ENCODE results near the gene MYMX. TPM values are rescaled to one million over a fixed set of nuclear protein-coding genes. Genes with fewer than 3 reads are reported as not detected.
"Not testable (repeated sequence)": the region's sequence is repeated elsewhere in the genome, so short reads cannot be mapped to it uniquely, and the experiment has no call there.

MYMX gene
- total RNA-seq, 1 donor from 2014 or later = not detected

DNA sequence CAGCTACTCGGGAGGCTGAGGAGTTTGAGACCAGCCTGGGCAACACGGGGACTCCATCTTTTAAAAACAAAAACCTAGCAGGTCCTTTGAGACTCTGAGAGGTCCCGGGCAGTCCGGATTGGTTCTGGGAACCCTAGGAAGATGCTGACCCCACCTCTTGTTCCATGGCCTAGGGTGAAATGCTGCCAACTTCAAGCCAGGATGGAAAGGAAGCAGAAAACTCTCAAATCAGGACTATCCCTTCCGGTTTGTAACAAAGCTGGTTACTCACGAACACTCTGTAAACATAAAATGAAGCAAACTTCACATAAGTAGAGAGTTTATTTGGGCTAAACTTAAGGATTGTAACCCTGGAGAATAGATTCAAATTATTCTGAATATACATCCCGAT is 30.1 kb upstream of the MYMX start:
- no peak for DNase-seq (ENCODE audit: low read depth)

DNA sequence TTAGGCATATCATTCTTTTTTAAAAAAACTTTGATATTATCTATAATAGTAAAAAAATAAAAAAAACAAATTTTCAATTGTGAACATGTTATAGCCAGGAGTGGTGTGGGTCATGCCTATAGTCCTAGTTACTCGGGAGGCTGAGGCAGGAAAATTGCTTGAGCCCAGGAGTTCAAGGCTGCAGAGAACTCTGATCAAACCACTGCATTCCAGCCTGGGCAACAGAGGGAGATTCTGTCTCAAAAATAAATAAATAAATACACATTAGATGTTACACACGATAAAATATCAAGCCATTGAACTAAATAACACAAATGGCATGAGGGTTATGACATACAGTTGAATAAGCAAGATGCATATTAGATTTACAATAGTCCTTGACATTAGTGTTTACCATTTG is 27.9 kb upstream of the MYMX start:
- DNase-seq (ENCODE audit: low read depth) = no peak

GRCh38 chr6:44189257-44189656 is 27.5 kb upstream of the MYMX start:
- DNase-seq (ENCODE audit: low read depth) = no peak

DNA sequence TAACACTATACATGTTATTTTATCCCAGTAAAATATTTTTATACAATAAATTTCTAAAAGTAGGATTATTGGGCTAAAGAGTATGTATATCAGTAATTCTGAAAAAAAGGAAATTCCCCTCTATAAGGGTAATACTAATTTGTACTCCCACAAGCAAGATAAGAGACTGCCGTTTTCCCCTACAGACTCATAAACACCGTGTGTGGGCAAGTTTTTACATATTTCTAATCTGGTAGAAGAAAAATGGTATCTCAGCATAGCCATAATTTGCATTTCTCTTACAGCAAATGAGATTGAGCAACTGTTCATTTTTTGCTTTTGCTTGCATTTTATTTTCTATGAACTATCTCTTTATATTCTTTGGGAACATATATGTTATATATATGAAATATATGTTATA is 26.0 kb upstream of the MYMX start:
- no peak for DNase-seq (ENCODE audit: low read depth)

- DNase-seq (ENCODE audit: low read depth) = no peak
These were observed 24.2 kb upstream of the MYMX start for GRCh38 chr6:44192428-44193041.

DNA sequence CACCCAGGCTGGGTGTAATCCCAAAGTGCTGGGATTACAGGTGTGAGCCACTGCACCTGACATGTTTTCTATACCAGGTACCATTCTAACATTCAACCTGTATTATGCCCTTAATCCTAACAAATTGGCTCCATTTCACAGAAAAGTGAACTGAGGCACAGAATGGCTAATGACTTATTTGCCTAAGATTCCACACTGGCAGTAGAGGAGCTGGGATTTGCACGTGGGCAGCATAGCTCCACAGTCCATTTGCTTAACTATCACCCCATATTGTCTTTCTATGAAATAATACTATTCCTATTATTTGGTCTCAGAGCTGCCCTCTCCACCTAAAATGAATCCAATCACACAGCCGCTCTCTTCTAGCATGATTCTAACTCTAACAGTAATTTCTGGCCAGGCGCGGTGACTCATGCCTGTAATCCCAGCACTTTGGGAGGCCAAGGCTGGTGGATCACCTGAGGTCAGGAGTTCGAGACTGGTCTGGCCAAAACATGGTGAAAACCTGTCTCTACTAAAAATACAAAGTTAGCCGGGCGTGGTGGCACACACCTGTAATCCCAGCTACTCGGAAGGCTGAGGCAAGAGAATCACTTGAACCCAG is 23.3 kb upstream of the MYMX start:
- no peak for DNase-seq (ENCODE audit: low read depth)

DNA sequence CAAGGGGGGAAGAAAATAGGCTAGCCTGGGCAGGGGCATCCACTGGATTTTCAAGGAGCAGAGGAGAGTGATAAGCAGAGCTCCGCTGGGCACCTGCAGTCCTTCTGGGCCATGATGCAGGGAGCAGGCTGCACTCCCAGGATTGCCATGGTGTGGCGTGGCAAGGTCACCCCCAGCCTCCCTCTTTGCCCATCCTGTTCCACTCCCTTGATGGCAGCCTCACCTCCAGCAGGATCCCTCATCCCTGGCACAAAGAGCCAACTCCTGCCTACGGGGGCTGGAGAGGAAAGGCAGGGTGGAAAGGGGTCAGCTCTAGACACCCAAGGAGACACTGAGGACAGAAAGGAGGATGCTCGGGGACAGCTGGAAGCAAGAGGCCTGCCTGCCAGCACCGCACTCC is 22.4 kb upstream of the MYMX start:
- no peak for DNase-seq (ENCODE audit: low read depth)

- not testable (repeated sequence) for DNase-seq (ENCODE audit: low read depth)
These were observed 20.4 kb upstream of the MYMX start for GRCh38 chr6:44196351-44196750.

DNA sequence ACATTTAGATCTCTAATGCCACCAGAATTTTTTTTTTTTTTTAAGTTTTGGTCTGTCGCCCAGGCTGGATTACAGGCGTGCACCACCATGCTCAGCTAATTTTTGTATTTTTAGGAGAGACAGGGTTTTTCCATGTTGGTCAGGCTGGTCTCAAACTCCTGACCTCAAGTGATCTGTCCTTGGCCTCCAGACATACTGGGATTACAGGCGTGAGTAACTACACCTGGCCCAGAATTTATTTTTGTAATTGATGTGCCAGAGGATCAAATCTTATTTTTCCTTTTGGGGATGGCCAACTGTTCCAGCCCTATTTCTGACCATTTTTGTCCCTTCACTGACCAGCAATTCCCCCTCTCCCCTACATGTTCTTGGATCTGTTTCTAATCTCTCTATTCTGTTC is 18.0 kb upstream of the MYMX start:
- no peak for DNase-seq (ENCODE audit: low read depth)

- no peak for DNase-seq (ENCODE audit: low read depth)
These were observed 16.8 kb upstream of the MYMX start for GRCh38 chr6:44199883-44200282.

- DNase-seq (ENCODE audit: low read depth) = no peak
These were observed 15.5 kb upstream of the MYMX start for GRCh38 chr6:44201200-44201599.

DNA sequence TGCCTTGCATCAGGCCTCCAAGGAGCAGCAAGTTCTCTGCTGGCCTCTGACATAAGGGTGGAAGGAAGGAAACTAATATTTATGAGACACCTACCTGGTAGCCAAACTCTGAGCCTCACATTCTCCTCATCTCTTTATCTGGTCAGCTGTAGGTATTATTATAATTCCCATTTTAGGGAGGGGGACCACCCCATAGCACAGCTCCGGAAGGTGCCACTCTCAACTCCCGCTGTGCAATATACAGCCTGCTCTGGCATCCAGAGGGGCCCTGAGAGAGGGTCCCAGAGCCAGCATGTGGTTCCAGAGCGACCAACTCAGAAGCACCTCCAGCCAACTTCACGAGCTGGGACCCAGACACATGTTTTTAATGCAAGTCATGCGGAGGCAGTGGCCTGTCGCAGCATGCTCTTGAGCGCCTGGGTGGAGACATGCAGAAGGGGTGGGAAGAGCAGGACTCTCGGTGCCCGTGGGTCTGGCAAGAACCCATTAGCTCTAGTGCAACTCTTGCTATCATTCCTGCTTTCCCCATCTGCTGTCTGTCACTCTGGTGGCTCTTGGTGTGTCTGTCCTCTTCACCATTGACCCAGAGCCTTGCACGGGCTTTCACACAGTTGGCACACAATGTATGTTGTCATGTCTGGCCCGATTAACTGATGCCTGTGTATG is 15.0 kb upstream of the MYMX start:
- DNase-seq (ENCODE audit: low read depth) = no peak

DNA sequence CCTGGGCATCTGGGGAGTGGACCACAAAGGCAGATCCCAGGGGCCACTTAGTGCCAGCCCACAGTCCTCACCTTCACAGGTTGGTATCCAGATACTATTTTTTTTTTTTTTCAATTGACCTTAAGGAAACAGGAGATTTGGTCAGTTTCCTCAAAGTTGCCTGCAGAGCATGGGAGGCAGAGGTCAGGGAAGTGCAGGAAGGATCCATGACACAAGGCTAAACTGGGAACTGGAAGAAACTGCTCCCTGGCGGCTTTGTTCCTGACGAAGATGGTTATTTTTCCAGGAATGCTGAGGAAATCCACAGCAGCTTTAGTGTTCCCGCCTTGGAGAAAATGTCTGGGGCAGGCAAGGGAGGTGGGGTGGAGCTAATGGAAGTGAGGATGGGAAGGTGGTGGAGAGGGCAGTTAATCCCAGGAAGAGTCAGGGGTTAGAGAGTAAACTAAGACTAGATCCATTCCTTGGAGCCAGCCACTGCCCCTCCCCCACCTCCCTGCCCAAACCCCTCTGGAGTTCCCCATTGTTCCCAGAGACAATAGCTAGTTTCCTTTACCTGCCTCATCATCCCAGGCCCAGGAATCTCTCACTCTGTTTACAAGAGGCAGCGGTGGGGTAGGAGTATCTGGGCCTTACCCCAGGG is 14.3 kb upstream of the MYMX start:
- DNase-seq (ENCODE audit: low read depth) = no peak

DNA sequence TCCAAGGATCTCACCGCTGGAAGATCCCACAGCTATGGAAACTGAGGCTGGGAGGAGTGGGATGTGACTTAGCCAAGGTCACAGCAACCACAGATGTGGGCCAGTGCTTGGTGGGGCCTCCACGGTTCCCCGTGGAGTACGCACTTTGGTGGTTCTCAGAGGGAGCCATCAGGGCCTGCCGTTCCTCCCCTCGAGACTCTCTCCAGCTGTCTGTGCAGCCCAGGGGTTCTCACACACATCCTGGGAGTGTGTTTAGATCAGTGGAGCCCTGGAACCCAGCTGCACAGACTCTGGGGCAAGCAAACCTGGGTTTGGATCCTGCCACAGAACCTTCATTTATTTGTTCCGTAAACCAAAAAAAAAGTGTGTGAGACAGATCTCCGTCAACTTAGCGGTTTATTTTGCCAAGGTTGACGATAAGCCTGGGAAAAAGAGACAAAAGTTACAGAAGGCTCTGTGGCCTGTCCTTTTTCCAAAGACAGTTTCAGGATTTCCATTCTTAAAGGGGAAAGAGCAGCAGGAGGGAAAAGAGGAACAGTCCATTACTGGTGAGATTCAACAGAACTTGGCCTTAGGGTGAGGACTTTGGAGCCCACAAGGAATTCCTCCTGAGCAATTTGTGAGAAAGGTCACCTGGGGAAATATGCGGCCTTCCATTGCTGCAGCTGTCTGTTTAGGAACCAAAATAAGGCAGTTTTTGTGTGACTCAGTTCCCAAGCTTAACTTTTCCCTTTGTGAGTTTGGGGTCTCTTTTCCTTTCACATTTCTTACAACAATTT is 13.6 kb upstream of the MYMX start:
- peak; percentile 19 for DNase-seq (ENCODE audit: low read depth)

DNA sequence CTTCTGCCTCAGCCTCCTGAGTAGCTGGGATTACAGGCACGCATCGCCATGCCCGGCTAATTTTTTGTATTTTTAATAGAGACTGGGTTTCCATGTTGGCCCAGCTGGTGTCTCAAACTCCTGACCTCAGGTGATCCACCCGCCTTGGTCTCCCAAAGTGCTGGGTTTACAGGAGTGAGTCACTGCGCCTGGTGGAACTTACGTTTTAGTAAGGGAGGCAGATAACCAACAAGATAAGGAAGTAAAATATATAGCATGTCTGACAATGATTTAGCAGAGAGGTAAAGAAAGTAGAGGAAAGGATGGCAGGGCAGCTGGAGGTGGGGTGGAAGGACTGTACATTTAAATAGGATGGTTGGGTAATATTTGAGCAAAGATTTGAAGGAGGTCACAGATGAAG is 12.8 kb upstream of the MYMX start:
- DNase-seq (ENCODE audit: low read depth) = no peak

DNA sequence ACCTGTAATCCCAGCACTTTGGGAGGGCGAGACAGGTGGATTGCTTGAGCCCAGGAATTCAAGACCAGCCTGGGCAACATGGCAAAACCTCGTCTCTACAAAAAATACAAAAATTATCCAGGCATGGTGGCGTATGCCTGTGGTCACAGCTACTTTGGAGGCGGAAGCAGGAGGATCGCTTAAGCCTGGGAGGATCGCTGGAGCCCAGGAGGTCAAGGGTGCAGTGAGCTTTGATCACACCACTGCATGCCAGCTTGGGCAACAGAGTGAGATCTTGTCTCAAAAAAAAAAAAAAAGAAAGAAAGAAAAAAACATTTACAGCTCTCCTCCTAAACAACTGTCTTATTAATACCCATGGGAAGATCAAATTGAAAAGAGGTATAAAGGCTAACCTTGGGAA is 8.8 kb upstream of the MYMX start:
- no peak for DNase-seq (ENCODE audit: low read depth)

GRCh38 chr6:44211284-44211683 is 5.4 kb upstream of the MYMX start:
- no peak for DNase-seq (ENCODE audit: low read depth)

GRCh38 chr6:44214307-44214706 is 2.4 kb upstream of the MYMX start:
- no peak for DNase-seq (ENCODE audit: low read depth)

DNA sequence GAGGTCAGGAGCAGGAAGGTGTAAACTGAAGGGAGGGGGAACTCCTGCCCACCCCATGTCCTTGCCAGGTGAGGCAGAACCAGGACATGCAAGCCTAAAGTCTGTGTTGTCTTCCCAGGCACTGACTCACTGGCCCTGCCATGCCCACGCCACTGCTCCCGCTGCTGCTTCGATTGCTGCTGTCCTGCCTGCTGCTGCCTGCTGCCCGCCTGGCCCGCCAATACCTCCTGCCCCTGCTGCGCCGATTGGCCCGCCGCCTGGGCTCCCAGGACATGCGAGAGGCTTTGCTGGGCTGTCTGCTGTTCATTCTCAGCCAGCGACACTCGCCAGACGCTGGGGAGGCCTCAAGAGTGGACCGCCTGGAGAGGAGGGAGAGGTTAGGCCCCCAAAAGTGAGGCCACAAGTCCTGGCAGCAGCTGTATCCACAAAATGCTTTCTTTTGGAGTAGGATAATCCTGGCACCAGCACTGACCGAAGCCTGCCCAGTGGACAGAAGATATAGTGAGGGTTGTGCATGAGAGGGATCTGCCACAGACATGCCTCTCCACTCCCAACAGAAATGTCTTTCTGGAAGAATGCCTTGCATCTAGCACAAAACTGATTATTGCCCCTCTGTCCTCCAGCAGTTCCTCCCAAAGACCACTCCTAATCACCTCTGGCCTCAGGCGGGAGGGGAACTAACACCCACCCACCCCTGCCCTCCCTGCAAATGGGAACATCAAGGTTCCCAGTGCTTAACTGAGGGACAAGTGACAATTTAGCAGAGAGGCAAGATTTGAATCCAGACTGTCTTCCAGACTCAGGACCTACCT is 812 bp downstream of the MYMX start:
- peak; percentile 59 for DNase-seq (ENCODE audit: low read depth)

DNA sequence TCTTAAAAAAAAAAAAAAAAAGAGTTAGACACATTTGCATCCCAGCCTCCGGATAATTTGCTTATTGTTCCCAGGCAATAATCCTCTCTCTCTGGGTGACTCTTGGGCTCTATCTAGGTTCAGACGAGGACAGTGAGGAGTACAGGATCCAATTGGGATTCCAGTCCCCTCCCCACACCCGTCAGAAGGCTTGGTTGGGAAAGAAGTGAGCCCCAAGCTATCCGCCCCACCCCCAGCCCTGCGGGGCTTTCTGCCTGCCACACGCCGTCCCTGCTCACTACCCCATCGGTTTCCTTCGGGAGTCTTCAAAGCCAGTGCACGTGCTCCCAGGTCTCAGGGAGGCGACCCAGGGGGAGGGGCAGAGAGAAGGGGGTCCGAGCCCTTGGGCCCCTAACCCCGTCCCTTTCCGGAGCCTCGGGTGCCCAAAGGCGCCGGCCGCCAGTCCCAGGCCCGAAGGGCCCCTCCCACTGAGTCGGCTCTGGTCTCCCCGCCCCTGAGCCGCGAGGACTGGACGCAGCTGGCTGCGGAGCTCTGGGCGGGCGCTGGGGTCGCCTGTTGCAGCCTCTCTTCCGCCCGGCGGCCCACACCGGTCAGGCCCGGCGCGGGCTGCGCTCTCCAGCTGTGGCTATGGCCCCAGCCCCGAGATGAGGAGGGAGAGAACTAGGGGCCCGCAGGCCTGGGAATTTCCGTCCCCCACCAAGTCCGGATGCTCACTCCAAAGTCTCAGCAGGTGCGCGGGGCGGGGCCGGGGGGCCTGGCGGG is 2.5 kb downstream of the MYMX start:
- peak; percentile 44 for DNase-seq (ENCODE audit: low read depth)
